Gastroesophageal sphincter (tissue), 4 donors: ENCODE measurements around the gene TMEM117. TPM values are rescaled to one million over a fixed set of nuclear protein-coding genes. Genes with fewer than 3 reads are reported as not detected.

Experiments used
- ATAC-seq: fragments of 150-250 bp; one replicate; pipeline ENCODE4 v1.9.1; 2016; ENCODE audit warnings: mild to moderate bottlenecking, moderate library complexity
- H3K27ac ChIP-seq, 4 donors: fragments of 200-600 bp; sonication (generic) in 3 of 4; 1 replicate in 3 of 4; 2 replicates in 1 of 4; pipeline ENCODE4 v1.5.1; 2016 to 2019
- H3K27me3 ChIP-seq: fragments of 200-600 bp; sonication (generic); one replicate; pipeline ENCODE4 v1.5.1; 2019
- H3K36me3 ChIP-seq, 2 donors: fragments of 200-600 bp; sonication (generic); one replicate each; pipeline ENCODE4 v1.5.1; 2019; ENCODE audit warnings: control low read depth in 1 of 2
- H3K4me1 ChIP-seq, 3 donors: fragments of 200-600 bp; sonication (generic); 1 replicate in 2 of 3; 2 replicates in 1 of 3; pipeline ENCODE4 v1.5.1; 2016 to 2019; ENCODE audit warnings: control low read depth in 2 of 3
- H3K4me3 ChIP-seq, 2 donors: fragments of 200-600 bp; sonication (generic); one replicate each; pipeline ENCODE4 v1.5.1; 2019; ENCODE audit warnings: mild to moderate bottlenecking in 1 of 2, moderate library complexity in 1 of 2
- H3K9me3 ChIP-seq, 3 donors: fragments of 200-600 bp; sonication (generic); one replicate each; pipeline ENCODE4 v1.5.1; 2017 to 2019; ENCODE audit warnings: control low read depth in 2 of 3
- CTCF ChIP-seq, 4 experiments: fragments of 200-600 bp in 2 of 4; fragments of 450-650 bp in 2 of 4; sonication (generic) in 1 of 4; IDR thresholded peaks; one replicate each; pipeline ENCODE4 v1.5.1; 2017 to 2019; ENCODE audit warnings: antibody characterized with exemption in 4 of 4, mild to moderate bottlenecking in 2 of 4, moderate library complexity in 2 of 4
- EP300 ChIP-seq: sonication (generic); formaldehyde crosslinking; IDR thresholded peaks from one replicate; pipeline ENCODE4 v1.6.1; 2017; ENCODE audit warnings: antibody characterized with exemption, mild to moderate bottlenecking
- POLR2A ChIP-seq, 2 donors: fragments of 450-650 bp; IDR thresholded peaks; one replicate each; pipeline ENCODE4 v1.6.1; 2017; ENCODE audit warnings: antibody characterized with exemption in 2 of 2, mild to moderate bottlenecking in 2 of 2, moderate library complexity in 1 of 2
- POLR2AphosphoS5 ChIP-seq: sonication (generic); formaldehyde crosslinking; IDR thresholded peaks from one replicate; pipeline ENCODE4 v1.6.1; 2017; ENCODE audit warnings: antibody characterized with exemption
- WGBS, 2 donors: methylation state at CpG; one replicate each; pipeline ENCODE4 v1.1.5; 2018; ENCODE audit warnings: low coverage in 1 of 2; 5-methylcytosine and 5-hydroxymethylcytosine counted together
- total RNA-seq, 4 donors: library from RNA; depleted of rRNA; stranded (reverse); fragments of >200 nt; gene quantifications; one replicate each; pipeline ENCODE4 v1.1.0, GENCODE V29; 2016

The TMEM117 gene
- total RNA-seq, 4 donors from 2014 or later = 7.8 to 21.5 (median 12.3) TPM

- no peak overlapping the region for H3K4me3 ChIP-seq
- ATAC-seq = no peak
- 51 to 53% methylated on average over 2 of the region's 2 CpGs for WGBS, 2 donors
- no peak for TF ChIP-seq EP300
- H3K36me3 ChIP-seq = no peaks in the 10 kb centered on the region
- no peaks in the 10 kb centered on the region for H3K27me3 ChIP-seq
- no peaks in the 10 kb centered on the region for H3K4me1 ChIP-seq
- H3K27ac ChIP-seq = no peak overlapping the region
- H3K9me3 ChIP-seq = no peaks in the 10 kb centered on the region
These were observed 321.5 kb downstream of the TMEM117 start for GRCh38 chr12:44157359-44157758.

GRCh38 chr12:44158746-44159145 is 322.9 kb downstream of the TMEM117 start:
- ATAC-seq = no peak
- no peaks in the 10 kb centered on the region for H3K9me3 ChIP-seq
- WGBS, 2 donors = 79 to 97% methylated on average over 2 of the region's 2 CpGs

GRCh38 chr12:44159216-44159615 is 323.3 kb downstream of the TMEM117 start:
- no peaks in the 10 kb centered on the region for H3K27me3 ChIP-seq
- no peak for TF ChIP-seq CTCF (IDR thresholded peaks at IDR 0.05)
- TF ChIP-seq POLR2A (IDR thresholded peaks at IDR 0.05) = no peak
- no peak for TF ChIP-seq EP300
- TF ChIP-seq POLR2AphosphoS5 = no peak
- no peak for ATAC-seq
- H3K4me3 ChIP-seq = no peak overlapping the region
- no peaks in the 10 kb centered on the region for H3K4me1 ChIP-seq
- no peaks in the 10 kb centered on the region for H3K36me3 ChIP-seq
- H3K9me3 ChIP-seq = no peaks in the 10 kb centered on the region
- H3K27ac ChIP-seq = no peak overlapping the region

More at GRCh38 chr12:44158746-44159145, 322.9 kb downstream of the TMEM117 start:
- H3K27me3 ChIP-seq = no peaks in the 10 kb centered on the region
- TF ChIP-seq POLR2A (IDR thresholded peaks at IDR 0.05) (no peak), POLR2AphosphoS5 (no peak), EP300 (no peak), CTCF (IDR thresholded peaks at IDR 0.05) (no peak)
- no peaks in the 10 kb centered on the region for H3K36me3 ChIP-seq
- H3K4me1 ChIP-seq = no peaks in the 10 kb centered on the region
- no peak overlapping the region for H3K27ac ChIP-seq
- H3K4me3 ChIP-seq = no peak overlapping the region

GRCh38 chr12:44159862-44160261 is 324.0 kb downstream of the TMEM117 start:
- no peak overlapping the region for H3K4me3 ChIP-seq
- no peak overlapping the region for H3K27ac ChIP-seq
- no peaks in the 10 kb centered on the region for H3K9me3 ChIP-seq
- WGBS, 2 donors = 84 to 91% methylated on average over 3 of the region's 3 CpGs
- no peaks in the 10 kb centered on the region for H3K36me3 ChIP-seq
- ATAC-seq = no peak
- no peaks in the 10 kb centered on the region for H3K4me1 ChIP-seq
- TF ChIP-seq EP300 (no peak), POLR2A (IDR thresholded peaks at IDR 0.05) (no peak), POLR2AphosphoS5 (no peak), CTCF (IDR thresholded peaks at IDR 0.05) (no peak)
- no peaks in the 10 kb centered on the region for H3K27me3 ChIP-seq

- no peak for ATAC-seq
- Histone ChIP-seq H3K36me3 (no peaks in the 10 kb centered on the region), H3K4me1 (no peaks in the 10 kb centered on the region), H3K27ac (no peak overlapping the region), H3K27me3 (no peaks in the 10 kb centered on the region), H3K9me3 (no peaks in the 10 kb centered on the region), H3K4me3 (no peak overlapping the region)
- TF ChIP-seq CTCF (IDR thresholded peaks at IDR 0.05) (no peak), EP300 (no peak), POLR2AphosphoS5 (no peak), POLR2A (IDR thresholded peaks at IDR 0.05) (no peak)
- WGBS, 2 donors = 89 to 93% methylated on average over 3 of the region's 3 CpGs
These were observed 327.1 kb downstream of the TMEM117 start for GRCh38 chr12:44162961-44163360.

GRCh38 chr12:44174053-44174452 is 338.2 kb downstream of the TMEM117 start:
- no peaks in the 10 kb centered on the region for H3K9me3 ChIP-seq
- H3K4me3 ChIP-seq = no peak overlapping the region
- no peaks in the 10 kb centered on the region for H3K4me1 ChIP-seq
- no peak overlapping the region for H3K27ac ChIP-seq
- ATAC-seq = no peak
- H3K36me3 ChIP-seq = no peaks in the 10 kb centered on the region
- TF ChIP-seq POLR2A (IDR thresholded peaks at IDR 0.05) = no peak
- TF ChIP-seq CTCF (IDR thresholded peaks at IDR 0.05) = no peak
- no peak for TF ChIP-seq POLR2AphosphoS5
- no peak for TF ChIP-seq EP300
- H3K27me3 ChIP-seq = no peaks in the 10 kb centered on the region
